Umbilical cord (tissue), 2 donors: ENCODE results near the gene CPNE9. TPM values are rescaled to one million over a fixed set of nuclear protein-coding genes. Genes with fewer than 3 reads are reported as not detected.

Experiments
- DNase-seq: peaks from one replicate; pipeline ENCODE4 v3.0.0-alpha.2; 2015; ENCODE audit warnings: low spot score
- total RNA-seq: library from RNA; depleted of rRNA; stranded (reverse); fragments of >200 nt; gene quantifications from one replicate; pipeline ENCODE4 v1.2.3, GENCODE V29; 2014; ENCODE audit warnings: low replicate concordance; ENCODE audit not compliant: insufficient read depth

The CPNE9 gene
- total RNA-seq, 1 donor from 2014 or later: not detected

- DNase-seq: no peak
Measured at GRCh38 chr3:9687514-9687913, 16.1 kb upstream of the CPNE9 start.

GRCh38 chr3:9688961-9689360 is 14.7 kb upstream of the CPNE9 start:
- DNase-seq: no peak

GRCh38 chr3:9689757-9690156 is 13.9 kb upstream of the CPNE9 start:
- no peak for DNase-seq

GRCh38 chr3:9690451-9691450 is 12.9 kb upstream of the CPNE9 start:
- peak; percentile 89 for DNase-seq

- no peak for DNase-seq
Measured at GRCh38 chr3:9691636-9692035, 12.0 kb upstream of the CPNE9 start.

GRCh38 chr3:9692416-9692815 is 11.2 kb upstream of the CPNE9 start:
- DNase-seq: no peak

GRCh38 chr3:9695345-9695744 is 8.3 kb upstream of the CPNE9 start:
- no peak for DNase-seq

GRCh38 chr3:9695746-9696145 is 7.9 kb upstream of the CPNE9 start:
- DNase-seq: no peak

GRCh38 chr3:9696480-9697220 is 7.0 kb upstream of the CPNE9 start:
- DNase-seq: no peak

GRCh38 chr3:9697892-9698291 is 5.7 kb upstream of the CPNE9 start:
- no peak for DNase-seq

- DNase-seq: no peak
Measured at GRCh38 chr3:9698293-9698692, 5.3 kb upstream of the CPNE9 start.

GRCh38 chr3:9700536-9700935 is 3.1 kb upstream of the CPNE9 start:
- no peak for DNase-seq

GRCh38 chr3:9701006-9701405 is 2.6 kb upstream of the CPNE9 start:
- DNase-seq: no peak

GRCh38 chr3:9701711-9702110 is 1.9 kb upstream of the CPNE9 start:
- no peak for DNase-seq

GRCh38 chr3:9703240-9703639 is 393 bp upstream of the CPNE9 start:
- DNase-seq: no peak

- DNase-seq: peak; percentile 29
Measured at GRCh38 chr3:9704347-9705322, 1.0 kb downstream of the CPNE9 start.

GRCh38 chr3:9710174-9710739 is 6.6 kb downstream of the CPNE9 start:
- no peak for DNase-seq

GRCh38 chr3:9712415-9712814 is 8.8 kb downstream of the CPNE9 start:
- no peak for DNase-seq

- DNase-seq: no peak
Measured at GRCh38 chr3:9713142-9713541, 9.5 kb downstream of the CPNE9 start.

GRCh38 chr3:9715136-9715535 is 11.5 kb downstream of the CPNE9 start:
- DNase-seq: no peak
